Mesodermal cell (in vitro differentiated cells): ENCODE results near the gene DLST.
"Not testable (repeated sequence)": the region's sequence is repeated elsewhere in the genome, so short reads cannot be mapped to it uniquely, and the experiment has no call there.

Experiments
- H3K27ac ChIP-seq: 2 replicates; pipeline ENCODE4 v1.7.0; 2013; ENCODE audit warnings: mild to moderate bottlenecking, low read depth, low read length, moderate library complexity; ENCODE audit not compliant: severe bottlenecking
- H3K36me3 ChIP-seq: 2 replicates; pipeline ENCODE4 v1.7.1; 2013; ENCODE audit warnings: mild to moderate bottlenecking, low read length, moderate library complexity; ENCODE audit not compliant: control insufficient read depth, insufficient read depth
- H3K4me1 ChIP-seq: one replicate; pipeline ENCODE4 v1.7.1; 2013; ENCODE audit warnings: mild to moderate bottlenecking, low read length; ENCODE audit not compliant: insufficient read depth, control insufficient read depth, poor library complexity, severe bottlenecking
- H3K4me3 ChIP-seq: 2 replicates; pipeline ENCODE4 v1.7.0; 2013; ENCODE audit warnings: low read length, control low read depth, mild to moderate bottlenecking; ENCODE audit not compliant: insufficient read depth, poor library complexity, severe bottlenecking; ENCODE audit errors: extremely low read depth
- H3K9me3 ChIP-seq: 2 replicates; pipeline ENCODE4 v1.7.1; 2013; ENCODE audit warnings: mild to moderate bottlenecking, low read length, moderate library complexity; ENCODE audit not compliant: control insufficient read depth
- WGBS, 2 experiments: methylation state at CpG; one replicate each; pipeline ENCODE4 v1.1.5; 2013; ENCODE audit warnings: missing lambda C conversion rate in 2 of 2; ENCODE audit not compliant: insufficient coverage in 2 of 2; 5-methylcytosine and 5-hydroxymethylcytosine counted together

Gene DLST

GRCh38 chr14:74932401-74932901 lies 50.7 kb downstream of the DLST start:
- H3K4me3 ChIP-seq = no peak overlapping the region
- no peak overlapping the region for H3K27ac ChIP-seq
- WGBS, 2 experiments = 59 to 75% methylated on average over 4 to 6 of the region's 6 CpGs
- H3K9me3 ChIP-seq = no peaks in the 10 kb centered on the region
- peaks cover 14% of the 10 kb centered on the region for H3K4me1 ChIP-seq
- no peaks in the 10 kb centered on the region for H3K36me3 ChIP-seq

GRCh38 chr14:74932936-74933335 lies 51.2 kb downstream of the DLST start:
- peaks cover 14% of the 10 kb centered on the region for H3K4me1 ChIP-seq
- H3K36me3 ChIP-seq, H3K27ac ChIP-seq, H3K9me3 ChIP-seq, H3K4me3 ChIP-seq: not testable (repeated sequence)
- 100% methylated on average over 1 of the region's 4 CpGs; no CpG with 5 or more reads in 1 of the 2 experiments for WGBS, 2 experiments

- Histone ChIP-seq H3K4me1 (peaks cover 14% of the 10 kb centered on the region), H3K9me3 (no peaks in the 10 kb centered on the region), H3K4me3 (no peak overlapping the region), H3K36me3 (no peaks in the 10 kb centered on the region), H3K27ac (peak overlapping the region; percentile 18)
- WGBS, 2 experiments = 80 to 91% methylated on average over 3 to 4 of the region's 4 CpGs
These were observed 52.3 kb downstream of the DLST start for GRCh38 chr14:74934041-74934440.

GRCh38 chr14:74934476-74935359 lies 53.0 kb downstream of the DLST start:
- H3K27ac ChIP-seq = peak overlapping the region; percentile 18
- WGBS, 2 experiments = 75 to 76% methylated on average over 20 to 24 of the region's 26 CpGs
- peaks cover 18% of the 10 kb centered on the region for H3K4me1 ChIP-seq
- H3K36me3 ChIP-seq = no peaks in the 10 kb centered on the region
- no peaks in the 10 kb centered on the region for H3K9me3 ChIP-seq
- H3K4me3 ChIP-seq = no peak overlapping the region

- WGBS, 2 experiments = 81 to 85% methylated on average over 2 to 6 of the region's 9 CpGs
- Histone ChIP-seq H3K9me3 (no peaks in the 10 kb centered on the region), H3K4me1 (peaks cover 21% of the 10 kb centered on the region), H3K4me3 (no peak overlapping the region), H3K27ac (no peak overlapping the region), H3K36me3 (no peaks in the 10 kb centered on the region)
These were observed 53.6 kb downstream of the DLST start for GRCh38 chr14:74935360-74935680.

GRCh38 chr14:74936151-74936550 lies 54.4 kb downstream of the DLST start:
- Histone ChIP-seq H3K36me3 (no peaks in the 10 kb centered on the region), H3K27ac (no peak overlapping the region), H3K9me3 (no peaks in the 10 kb centered on the region), H3K4me3 (no peak overlapping the region), H3K4me1 (peaks cover 25% of the 10 kb centered on the region)
- WGBS, 2 experiments = 82 to 87% methylated on average over 11 of the region's 11 CpGs

GRCh38 chr14:74936731-74937130 lies 55.0 kb downstream of the DLST start:
- Histone ChIP-seq H3K9me3 (no peaks in the 10 kb centered on the region), H3K4me1 (peaks cover 30% of the 10 kb centered on the region), H3K4me3 (no peak overlapping the region), H3K36me3 (no peaks in the 10 kb centered on the region), H3K27ac (no peak overlapping the region)
- 93 to 97% methylated on average over 8 of the region's 8 CpGs for WGBS, 2 experiments

GRCh38 chr14:74937171-74937570 lies 55.5 kb downstream of the DLST start:
- Histone ChIP-seq H3K4me1 (peaks cover 34% of the 10 kb centered on the region), H3K36me3 (no peaks in the 10 kb centered on the region), H3K9me3 (no peaks in the 10 kb centered on the region), H3K4me3 (no peak overlapping the region), H3K27ac (no peak overlapping the region)
- 100% methylated on average over 1 of the region's 2 CpGs; no CpG with 5 or more reads in 1 of the 2 experiments for WGBS, 2 experiments

GRCh38 chr14:74938531-74939495 lies 57.1 kb downstream of the DLST start:
- peaks cover 35% of the 10 kb centered on the region for H3K4me1 ChIP-seq
- 93 to 95% methylated on average over 5 of the region's 10 CpGs for WGBS, 2 experiments
- H3K4me3 ChIP-seq = no peak overlapping the region
- H3K27ac ChIP-seq = no peak overlapping the region
- peaks cover 11% of the 10 kb centered on the region for H3K36me3 ChIP-seq
- H3K9me3 ChIP-seq = no peaks in the 10 kb centered on the region

GRCh38 chr14:74940956-74941565 lies 59.3 kb downstream of the DLST start:
- Histone ChIP-seq H3K9me3 (no peaks in the 10 kb centered on the region), H3K4me3 (no peak overlapping the region), H3K36me3 (peaks cover 29% of the 10 kb centered on the region), H3K27ac (no peak overlapping the region), H3K4me1 (peaks cover 24% of the 10 kb centered on the region)
- 93 to 96% methylated on average over 12 to 17 of the region's 18 CpGs for WGBS, 2 experiments
